AG09319 (cell line): ENCODE data around the gene RBMY1F.
"Not testable (repeated sequence)": the region's sequence is repeated elsewhere in the genome, so short reads cannot be mapped to it uniquely, and the experiment has no call there.

Experiments used
- DNase-seq: peaks from one replicate; pipeline ENCODE4 v3.0.0-alpha.2; 2010; ENCODE audit warnings: low read depth; ENCODE audit errors: extremely low read depth

RBMY1F gene

GRCh38 chrY:22182823-22183222, at the start of gene RBMY1F:
Gene RBMY1F, minus strand, starts transcription at chrY:22182923. Its CDS starts 1,954 bp downstream, at chrY:22180969.
- not testable (repeated sequence) for DNase-seq

- not testable (repeated sequence) for DNase-seq
Observed at GRCh38 chrY:22151144-22151543, 31.6 kb downstream of the RBMY1F start.

GRCh38 chrY:22141011-22141695, 41.6 kb downstream of the RBMY1F start:
- DNase-seq: not testable (repeated sequence)

- not testable (repeated sequence) for DNase-seq
Observed at GRCh38 chrY:22134719-22135118, 48.0 kb downstream of the RBMY1F start.

GRCh38 chrY:22130494-22130893, 52.2 kb downstream of the RBMY1F start:
- not testable (repeated sequence) for DNase-seq
